Measurements from ENCODE around the gene ST3GAL5. TPM values are rescaled to one million over a fixed set of nuclear protein-coding genes. Genes with fewer than 3 reads are reported as not detected.
"Not testable (repeated sequence)": the region's sequence is repeated elsewhere in the genome, so short reads cannot be mapped to it uniquely, and the experiment has no call there.

ST3GAL5 gene
- total RNA-seq, 1 donor from 2014 or later = 5.9 TPM

DNA sequence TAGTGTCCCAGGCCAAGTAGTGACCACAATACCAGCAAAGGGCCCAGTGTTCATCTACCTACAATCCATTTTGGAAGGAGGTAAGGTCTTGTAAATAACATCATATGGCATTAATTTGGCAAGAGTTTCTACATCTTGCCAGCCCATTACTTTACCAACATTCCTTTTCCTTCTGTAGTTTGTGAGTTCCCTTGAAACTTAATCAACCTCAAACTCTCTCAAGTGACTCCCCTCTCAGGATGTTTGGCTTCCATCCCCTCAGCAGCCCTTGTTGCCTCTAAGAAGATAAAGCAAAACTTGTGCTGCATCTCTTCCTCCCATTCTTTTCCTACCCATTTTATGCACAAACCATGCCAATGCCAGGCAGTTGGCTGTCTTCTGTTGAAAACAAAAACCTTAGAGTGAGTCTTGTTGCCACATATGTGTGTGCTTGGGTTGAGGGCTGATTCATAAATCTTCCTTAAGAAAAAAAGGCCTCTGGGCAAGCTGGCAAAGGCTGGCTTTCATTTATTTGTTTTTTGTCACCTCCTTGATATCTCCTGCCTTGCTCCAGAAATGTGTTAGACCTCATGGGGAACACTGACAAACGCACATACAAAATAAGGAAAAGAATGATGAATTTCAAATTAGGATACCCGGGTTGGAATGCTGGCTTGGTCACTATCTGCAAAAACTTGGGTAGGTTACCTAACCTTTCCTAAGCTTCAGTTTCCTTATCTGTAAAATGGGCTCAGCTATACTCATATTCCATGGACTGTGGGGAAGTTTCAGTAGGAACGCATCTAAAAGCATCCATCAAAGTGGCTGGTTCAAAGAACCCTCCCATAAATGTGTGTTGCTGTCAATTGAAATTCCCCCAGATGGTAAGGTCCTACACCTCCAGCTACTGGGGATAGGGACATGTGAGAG, 29.4 kb upstream of the ST3GAL5 start:
- DNase-seq (ENCODE audit: low read depth) = no peak

DNA sequence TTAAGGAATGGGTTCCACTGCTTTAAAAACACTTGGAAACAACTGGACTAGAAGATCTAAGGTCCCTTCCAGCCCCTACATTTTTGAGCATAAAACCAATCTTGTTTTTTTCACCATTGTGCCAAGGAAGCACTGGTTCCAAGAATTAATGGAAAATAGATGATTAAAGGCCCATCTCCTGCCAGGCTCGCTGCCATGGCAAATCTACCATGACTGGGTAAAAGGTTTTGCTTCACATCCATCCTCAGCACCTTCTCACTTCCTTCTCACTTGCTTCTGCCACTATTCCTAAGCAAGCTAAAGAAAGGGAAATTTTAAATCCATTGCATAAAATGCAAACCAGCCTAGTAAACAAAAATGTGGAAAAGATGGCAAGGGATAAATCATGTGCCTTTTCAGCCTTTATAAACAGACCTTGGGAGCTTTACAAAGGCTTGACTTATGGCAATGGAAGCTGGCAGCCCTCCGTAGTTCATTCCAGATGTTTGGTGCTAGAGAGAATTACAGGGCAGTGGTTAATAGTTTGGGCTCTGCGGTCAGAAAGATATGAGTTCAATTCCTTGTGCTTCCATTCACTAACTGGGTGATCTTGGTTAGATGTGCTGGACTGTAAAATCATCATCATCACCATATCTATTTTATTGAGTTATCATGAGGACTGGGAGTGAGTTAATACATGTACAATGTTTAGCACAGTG, 27.0 kb upstream of the ST3GAL5 start:
- DNase-seq (ENCODE audit: low read depth) = no peak

GRCh38 chr2:85914922-85915321, 26.1 kb upstream of the ST3GAL5 start:
- DNase-seq (ENCODE audit: low read depth) = peak; percentile 56

GRCh38 chr2:85913884-85914881, 25.4 kb upstream of the ST3GAL5 start:
- peak; percentile 66 for DNase-seq (ENCODE audit: low read depth)

DNA sequence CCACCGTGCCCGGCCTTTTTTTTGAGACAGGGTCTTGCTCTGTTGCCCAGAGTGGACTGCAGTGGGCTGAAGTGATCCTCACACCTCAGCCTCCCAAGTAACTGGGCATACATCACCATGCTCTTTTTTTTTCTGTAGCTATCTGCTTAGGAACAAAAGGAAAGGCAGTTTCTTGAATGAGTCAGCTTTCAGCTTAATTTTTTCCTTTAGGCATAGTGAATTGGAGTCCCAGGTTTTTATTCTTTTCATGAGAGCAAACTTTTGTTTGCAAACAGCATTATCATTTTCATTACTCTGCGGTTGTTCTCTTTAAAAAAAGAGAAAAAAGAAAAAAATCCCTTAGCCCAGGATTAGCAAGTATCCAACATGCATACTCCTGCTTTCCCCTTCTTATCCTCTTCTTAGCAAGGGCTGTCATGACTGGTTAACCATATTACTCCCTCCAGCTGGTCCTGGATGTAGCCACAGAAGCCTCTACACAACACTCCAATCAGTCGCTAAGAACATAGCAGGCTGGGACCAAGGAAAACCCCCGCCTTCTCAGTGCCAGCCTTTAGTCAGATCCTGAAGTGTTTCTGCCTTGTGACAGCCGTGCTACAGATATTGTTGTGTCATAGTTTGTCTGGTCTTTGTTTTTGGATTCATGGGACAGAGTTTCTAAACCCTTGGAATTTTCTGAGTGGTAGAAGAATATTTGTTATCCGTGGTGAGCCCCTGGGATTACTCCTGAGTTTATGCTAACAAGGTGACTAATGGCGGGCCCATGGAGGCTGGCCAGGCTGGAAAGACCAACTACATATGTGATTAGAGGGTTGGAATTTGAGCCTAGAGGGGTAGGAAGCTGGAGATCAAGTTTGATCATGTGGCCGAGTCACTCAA, 23.3 kb upstream of the ST3GAL5 start:
- peak; percentile 60 for DNase-seq (ENCODE audit: low read depth)

DNA sequence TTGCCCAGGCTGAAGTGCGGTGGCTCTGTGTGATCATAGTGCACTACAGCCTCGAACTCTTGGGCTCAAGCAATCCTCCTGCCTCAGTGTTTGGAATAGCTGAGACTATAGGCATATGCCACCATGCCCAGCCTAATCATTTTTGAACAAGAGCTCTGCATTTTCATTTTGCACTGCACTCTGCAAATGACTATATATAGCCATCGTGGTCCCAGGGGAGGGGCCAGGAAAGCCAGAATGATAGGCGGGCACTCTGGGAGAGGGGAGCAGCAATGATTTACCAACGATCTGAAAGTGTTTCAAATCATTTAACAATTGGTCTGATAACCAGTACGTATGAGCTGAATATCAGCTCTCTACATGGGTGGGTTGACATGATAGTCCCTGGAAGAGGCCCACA, 22.3 kb upstream of the ST3GAL5 start:
- no peak for DNase-seq (ENCODE audit: low read depth)

DNA sequence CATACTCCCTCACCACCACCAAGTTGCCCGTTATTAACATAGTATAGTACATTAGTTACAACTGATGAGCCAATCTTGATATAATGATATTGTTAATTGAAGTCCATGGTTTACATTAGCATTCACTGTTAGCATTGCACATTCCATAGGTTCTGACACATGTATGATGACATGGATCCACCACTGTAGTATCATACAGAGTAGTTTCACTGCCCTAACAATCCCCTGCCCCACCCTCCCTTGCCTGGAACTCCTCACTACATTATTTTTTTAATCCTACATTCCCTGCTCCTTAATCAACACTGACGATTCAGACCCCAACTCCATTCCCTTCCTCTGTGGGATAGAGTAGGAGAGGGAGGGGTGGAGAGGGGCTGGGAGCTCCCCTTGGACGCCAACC, 20.2 kb upstream of the ST3GAL5 start:
- no peak for DNase-seq (ENCODE audit: low read depth)

DNA sequence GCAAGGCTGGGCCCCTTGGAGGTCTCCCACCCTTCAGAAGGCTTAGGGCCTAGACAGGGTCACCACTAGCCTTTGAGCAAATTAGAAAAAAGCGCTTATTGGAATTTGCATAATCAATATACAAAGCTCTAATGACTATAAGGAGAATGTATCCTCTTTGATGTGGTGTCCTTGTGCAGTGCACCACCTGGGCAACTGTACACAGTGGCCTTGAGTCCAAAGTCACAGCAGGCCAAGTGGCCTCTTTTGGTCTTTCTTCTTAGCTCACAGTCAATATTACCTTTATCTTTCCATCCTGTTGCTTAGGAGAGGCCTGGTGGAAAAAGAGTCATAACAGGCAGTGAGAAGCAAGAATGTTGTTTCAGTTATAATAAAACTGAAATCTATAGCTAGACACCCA, 19.7 kb upstream of the ST3GAL5 start:
- no peak for DNase-seq (ENCODE audit: low read depth)

GRCh38 chr2:85907671-85908157, 18.9 kb upstream of the ST3GAL5 start:
- no peak for DNase-seq (ENCODE audit: low read depth)

DNA sequence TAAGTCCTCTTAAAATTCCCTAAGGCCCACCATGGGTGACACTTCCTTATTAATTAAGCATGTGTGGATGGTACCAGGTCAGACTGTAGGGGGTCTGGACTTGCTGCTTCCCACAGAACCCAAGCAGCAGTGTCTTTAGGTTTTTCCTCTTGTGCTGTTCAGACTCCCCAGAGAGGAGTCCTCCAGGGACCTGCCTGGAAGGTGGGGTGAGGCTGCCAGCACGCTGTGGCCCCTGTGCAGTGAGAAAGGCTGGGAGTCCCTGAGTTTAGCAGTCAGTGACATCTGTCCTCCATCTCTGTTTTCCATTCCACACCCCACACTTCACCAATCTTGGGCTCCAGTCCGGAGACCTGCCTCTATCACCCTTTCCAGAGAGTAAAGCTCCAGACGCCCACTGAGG, 18.0 kb upstream of the ST3GAL5 start:
- no peak for DNase-seq (ENCODE audit: low read depth)

DNA sequence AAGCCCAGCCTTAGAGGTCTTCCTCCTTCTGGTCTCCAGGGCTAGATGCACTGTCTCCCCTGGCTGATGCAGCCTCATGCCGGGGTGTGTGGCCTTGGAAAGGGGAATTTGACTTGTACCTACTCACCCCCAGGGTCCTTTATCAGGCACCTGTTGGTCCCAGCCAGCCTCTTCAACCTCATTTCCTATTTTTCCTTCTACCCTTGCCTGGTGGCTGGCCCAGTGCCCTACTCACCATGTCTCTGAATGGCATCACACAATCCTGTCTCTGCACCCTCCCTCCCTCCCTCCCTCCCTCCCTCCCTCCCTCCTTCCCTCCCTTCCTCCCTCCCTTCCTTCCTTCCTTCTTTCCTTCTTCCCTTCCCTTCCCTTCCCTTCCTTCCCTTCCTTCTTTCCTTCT, 17.1 kb upstream of the ST3GAL5 start:
- DNase-seq (ENCODE audit: low read depth) = no peak

DNA sequence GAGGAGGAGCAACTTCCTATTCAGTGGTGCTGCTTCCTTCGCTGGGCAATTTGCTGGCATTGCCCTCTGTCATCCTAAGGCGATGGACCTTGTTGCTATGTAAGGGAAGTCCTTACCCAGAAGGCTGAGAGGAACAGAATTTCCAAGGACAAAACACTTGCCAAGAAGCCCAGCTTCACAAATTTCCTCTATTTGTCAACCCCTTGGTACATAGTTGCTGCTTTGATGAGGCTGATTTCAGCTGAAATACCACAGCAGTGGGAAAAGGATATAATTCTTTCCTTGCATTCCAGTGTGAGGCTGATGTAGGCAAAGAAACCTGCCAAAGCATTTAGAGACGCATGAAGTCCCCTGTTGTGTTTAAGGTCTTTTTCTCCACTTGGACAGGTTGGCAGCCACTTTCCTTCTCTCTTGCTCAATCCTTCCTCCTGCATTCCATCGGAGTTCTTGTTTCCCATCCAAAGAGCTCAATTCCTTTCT, 16.4 kb upstream of the ST3GAL5 start:
- DNase-seq (ENCODE audit: low read depth) = peak; percentile 69

DNA sequence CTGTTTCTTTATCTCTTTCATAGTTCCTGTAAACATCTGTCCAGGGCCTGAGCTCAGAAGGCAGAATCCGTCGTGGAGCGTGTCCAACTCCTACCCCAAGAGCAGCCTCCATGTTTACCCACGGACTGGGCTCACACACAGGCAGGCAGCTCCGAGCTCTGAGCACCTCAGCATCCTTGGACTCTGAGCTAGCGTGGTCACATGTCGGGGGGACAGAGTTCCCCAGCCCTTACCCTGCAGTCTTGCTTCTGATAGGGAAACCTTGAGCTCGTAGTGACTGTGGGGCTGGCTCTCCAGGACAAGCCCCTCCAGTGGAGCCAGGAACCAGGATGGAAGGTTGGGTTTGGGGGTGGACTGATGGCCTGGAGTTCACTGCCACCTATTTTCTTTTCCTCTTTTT, 15.1 kb upstream of the ST3GAL5 start:
- no peak for DNase-seq (ENCODE audit: low read depth)

DNA sequence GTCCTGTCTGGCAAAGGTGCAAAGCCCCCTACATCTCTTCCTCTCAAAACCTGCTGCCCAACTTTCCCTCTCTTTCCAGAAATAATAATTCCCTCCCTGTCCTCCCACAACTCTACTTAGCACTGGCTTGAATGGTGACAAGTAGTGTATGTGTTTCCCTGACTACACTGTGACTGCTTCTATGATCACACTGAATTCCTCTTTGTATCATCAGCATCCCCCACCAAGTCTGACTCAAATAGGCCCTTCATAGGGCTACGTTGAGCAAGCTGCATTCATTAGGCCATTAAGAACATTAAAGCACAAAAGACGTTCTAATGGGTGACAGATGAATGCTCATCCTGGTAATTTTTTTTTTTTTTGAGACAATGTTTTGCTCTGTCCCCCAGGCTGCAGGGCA, 13.7 kb upstream of the ST3GAL5 start:
- DNase-seq (ENCODE audit: low read depth) = peak; percentile 34

DNA sequence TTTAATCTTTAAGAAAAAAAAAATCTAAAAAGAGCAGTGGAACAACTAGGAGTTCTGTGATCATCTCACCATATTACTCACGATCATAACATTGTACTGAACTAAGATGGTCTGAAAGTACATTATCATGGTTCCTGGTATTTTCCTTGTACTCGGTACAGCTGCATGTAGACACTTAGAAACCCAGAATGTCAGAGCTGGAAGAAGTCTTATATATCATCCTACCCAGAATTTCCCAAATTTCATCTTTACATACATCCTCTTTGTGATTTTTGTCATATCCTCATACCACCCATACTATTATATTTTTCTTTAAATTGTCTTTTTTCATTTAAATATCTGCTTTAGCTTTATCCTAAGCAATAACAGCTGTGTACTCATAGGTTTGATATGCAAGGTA, 12.4 kb upstream of the ST3GAL5 start:
- no peak for DNase-seq (ENCODE audit: low read depth)

- DNase-seq (ENCODE audit: low read depth) = no peak
Observed at GRCh38 chr2:85900366-85900765, 11.6 kb upstream of the ST3GAL5 start.

- no peak for DNase-seq (ENCODE audit: low read depth)
Observed at GRCh38 chr2:85899849-85900248, 11.1 kb upstream of the ST3GAL5 start.

DNA sequence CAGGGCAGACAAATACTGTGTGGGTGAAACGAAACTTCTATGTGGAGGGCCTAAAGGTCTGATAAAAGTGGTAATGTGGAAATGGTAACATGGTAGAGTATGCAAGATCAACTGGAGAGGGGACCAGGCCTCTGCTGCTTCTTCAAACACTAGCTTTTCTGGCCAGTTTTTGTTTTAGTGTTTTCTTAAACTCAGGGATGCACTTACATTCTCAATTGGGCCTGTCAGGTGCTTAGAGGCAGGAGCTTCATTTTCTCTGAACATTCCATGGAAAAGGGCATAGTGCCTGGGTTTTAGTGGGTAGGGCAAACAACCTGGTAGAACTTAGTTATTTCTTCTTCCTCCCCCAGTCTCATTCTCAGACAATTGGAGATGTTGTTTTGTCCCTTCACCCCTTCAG, 10.5 kb upstream of the ST3GAL5 start:
- no peak for DNase-seq (ENCODE audit: low read depth)

- no peak for DNase-seq (ENCODE audit: low read depth)
Observed at GRCh38 chr2:85898881-85899280, 10.1 kb upstream of the ST3GAL5 start.

- not testable (repeated sequence) for DNase-seq (ENCODE audit: low read depth)
Observed at GRCh38 chr2:85894554-85895278, 5.9 kb upstream of the ST3GAL5 start.
